Endodermal cell (in vitro differentiated cells): ENCODE measurements around the gene HOXA11. TPM values are rescaled to one million over a fixed set of nuclear protein-coding genes. Genes with fewer than 3 reads are reported as not detected.

Experiments
- DNase-seq: peaks from one replicate; pipeline ENCODE4 v3.0.0-alpha.2; 2017
- H3K27ac ChIP-seq: 2 replicates; pipeline ENCODE4 v1.5.1; 2013; ENCODE audit warnings: mild to moderate bottlenecking, low read depth, low read length, moderate library complexity
- H3K27me3 ChIP-seq: 2 replicates; pipeline ENCODE4 v1.6.1; 2013; ENCODE audit warnings: mild to moderate bottlenecking, low read length, moderate library complexity; ENCODE audit not compliant: insufficient read depth, control insufficient read depth, poor library complexity, severe bottlenecking
- H3K36me3 ChIP-seq: 2 replicates; pipeline ENCODE4 v1.7.0; 2013; ENCODE audit warnings: mild to moderate bottlenecking, low read length, moderate library complexity; ENCODE audit not compliant: control insufficient read depth, insufficient read depth
- H3K4me1 ChIP-seq: one replicate; pipeline ENCODE4 v1.7.0; 2013; ENCODE audit warnings: low read length; ENCODE audit not compliant: control insufficient read depth, insufficient read depth
- H3K4me3 ChIP-seq: 2 replicates; pipeline ENCODE4 v1.5.1; 2013; ENCODE audit warnings: mild to moderate bottlenecking, low read length, moderate library complexity
- H3K9ac ChIP-seq: 2 replicates; pipeline ENCODE4 v1.6.1; 2013; ENCODE audit warnings: mild to moderate bottlenecking, low read length, moderate library complexity; ENCODE audit not compliant: poor library complexity, severe bottlenecking; ENCODE audit errors: extremely low read depth
- H3K9me3 ChIP-seq: 2 replicates; pipeline ENCODE4 v1.6.1; 2013; ENCODE audit warnings: mild to moderate bottlenecking, low read length, moderate library complexity; ENCODE audit not compliant: control insufficient read depth
- H3K27ac Mint-ChIP-seq: 2 replicates; pipeline ENCODE4 v1.8.0; 2020; ENCODE audit warnings: mixed read lengths
- H3K27me3 Mint-ChIP-seq: 2 replicates; pipeline ENCODE4 v1.8.0; 2021; ENCODE audit warnings: mild to moderate bottlenecking, mixed read lengths; ENCODE audit not compliant: insufficient read depth
- H3K36me3 Mint-ChIP-seq: 2 replicates; pipeline ENCODE4 v1.8.0; 2020; ENCODE audit warnings: low read depth, mixed read lengths
- H3K4me1 Mint-ChIP-seq: 2 replicates; pipeline ENCODE4 v1.8.0; 2020; ENCODE audit warnings: mixed read lengths
- H3K4me3 Mint-ChIP-seq: 2 replicates; pipeline ENCODE4 v1.8.0; 2020; ENCODE audit warnings: mild to moderate bottlenecking, moderate library complexity, mixed read lengths
- H3K9me3 Mint-ChIP-seq: 2 replicates; pipeline ENCODE4 v1.8.0; 2020; ENCODE audit warnings: mild to moderate bottlenecking, mixed read lengths
- WGBS, 2 experiments: methylation state at CpG; one replicate each; pipeline versions ENCODE4 v1.1.5 to v1.1.7; 2013; ENCODE audit warnings: missing lambda C conversion rate in 2 of 2, mixed read lengths in 1 of 2; ENCODE audit not compliant: insufficient coverage in 1 of 2, insufficient read length in 1 of 2; 5-methylcytosine and 5-hydroxymethylcytosine counted together
- total RNA-seq, 2 donors: library from RNA; stranded (reverse); fragmentation: NEBNext Ultra II Directional in 1 of 2; extraction: Animal tissue kit (Norgen Biotek cat#: 25700) in 1 of 2; gene quantifications; 2 replicates in 1 of 2; 3 replicates in 1 of 2; pipeline ENCODE4 v1.2.1, GENCODE V29; 2021
- TF ChIP-seq, protein P1 (sequence below): fragments of 200-600 bp; sonication (generic); conservative IDR thresholded peaks from 2 replicates; pipeline ENCODE4 v1.5.0; 2021; ENCODE audit warnings: antibody characterized with exemption, mild to moderate bottlenecking

HOXA11 gene
- total RNA-seq, 2 donors from 2014 or later: not detected

DNA sequence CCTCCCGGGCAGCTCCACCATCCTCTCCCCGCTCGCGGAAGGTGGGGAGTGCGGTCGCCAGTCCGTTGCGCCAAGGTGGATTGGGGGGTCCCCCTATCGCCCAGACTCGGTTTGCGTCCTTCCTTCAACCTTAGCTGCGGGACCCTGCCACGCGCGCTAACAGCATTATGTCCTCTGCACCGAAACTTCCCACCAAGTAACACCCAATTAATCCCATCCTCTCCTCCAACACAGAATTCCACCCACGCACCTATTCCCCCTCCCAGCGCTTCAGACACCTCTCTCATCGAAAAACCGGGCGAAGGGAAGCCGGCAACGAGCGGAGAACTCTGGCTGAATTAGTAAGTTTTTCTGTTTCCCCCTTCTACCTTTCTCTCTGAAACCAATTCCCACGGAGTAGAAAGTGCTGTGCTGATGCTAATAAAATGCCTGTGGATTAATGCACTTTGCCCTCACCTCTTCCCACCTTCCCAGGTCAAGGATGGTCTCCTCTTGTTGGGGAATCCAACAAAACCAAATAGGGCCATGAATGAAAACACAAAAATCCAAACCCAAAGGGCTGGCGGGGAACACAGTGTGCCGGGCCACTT, 33.6 kb downstream of the HOXA11 start:
- Histone ChIP-seq H3K4me3 (peak overlapping the region; percentile 49), H3K27me3 (peaks cover 100% of the 10 kb centered on the region), H3K9me3 (peaks cover 29% of the 10 kb centered on the region), H3K27ac (no peak overlapping the region), H3K4me1 (no peaks in the 10 kb centered on the region), H3K9ac (no peak overlapping the region), H3K36me3 (no peaks in the 10 kb centered on the region)
- WGBS, 2 experiments: 2 to 9% methylated on average over 9 to 26 of the region's 27 CpGs
- TF ChIP-seq, protein P1, sequence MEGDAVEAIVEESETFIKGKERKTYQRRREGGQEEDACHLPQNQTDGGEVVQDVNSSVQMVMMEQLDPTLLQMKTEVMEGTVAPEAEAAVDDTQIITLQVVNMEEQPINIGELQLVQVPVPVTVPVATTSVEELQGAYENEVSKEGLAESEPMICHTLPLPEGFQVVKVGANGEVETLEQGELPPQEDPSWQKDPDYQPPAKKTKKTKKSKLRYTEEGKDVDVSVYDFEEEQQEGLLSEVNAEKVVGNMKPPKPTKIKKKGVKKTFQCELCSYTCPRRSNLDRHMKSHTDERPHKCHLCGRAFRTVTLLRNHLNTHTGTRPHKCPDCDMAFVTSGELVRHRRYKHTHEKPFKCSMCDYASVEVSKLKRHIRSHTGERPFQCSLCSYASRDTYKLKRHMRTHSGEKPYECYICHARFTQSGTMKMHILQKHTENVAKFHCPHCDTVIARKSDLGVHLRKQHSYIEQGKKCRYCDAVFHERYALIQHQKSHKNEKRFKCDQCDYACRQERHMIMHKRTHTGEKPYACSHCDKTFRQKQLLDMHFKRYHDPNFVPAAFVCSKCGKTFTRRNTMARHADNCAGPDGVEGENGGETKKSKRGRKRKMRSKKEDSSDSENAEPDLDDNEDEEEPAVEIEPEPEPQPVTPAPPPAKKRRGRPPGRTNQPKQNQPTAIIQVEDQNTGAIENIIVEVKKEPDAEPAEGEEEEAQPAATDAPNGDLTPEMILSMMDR: no peak
- Mint-ChIP-seq H3K4me3 (peak overlapping the region; percentile 16), H3K27me3 (peaks cover 100% of the 10 kb centered on the region), H3K27ac (no peak overlapping the region), H3K36me3 (no peaks in the 10 kb centered on the region), H3K4me1 (no peaks in the 10 kb centered on the region), H3K9me3 (peaks cover 29% of the 10 kb centered on the region)
- DNase-seq: no peak

DNA sequence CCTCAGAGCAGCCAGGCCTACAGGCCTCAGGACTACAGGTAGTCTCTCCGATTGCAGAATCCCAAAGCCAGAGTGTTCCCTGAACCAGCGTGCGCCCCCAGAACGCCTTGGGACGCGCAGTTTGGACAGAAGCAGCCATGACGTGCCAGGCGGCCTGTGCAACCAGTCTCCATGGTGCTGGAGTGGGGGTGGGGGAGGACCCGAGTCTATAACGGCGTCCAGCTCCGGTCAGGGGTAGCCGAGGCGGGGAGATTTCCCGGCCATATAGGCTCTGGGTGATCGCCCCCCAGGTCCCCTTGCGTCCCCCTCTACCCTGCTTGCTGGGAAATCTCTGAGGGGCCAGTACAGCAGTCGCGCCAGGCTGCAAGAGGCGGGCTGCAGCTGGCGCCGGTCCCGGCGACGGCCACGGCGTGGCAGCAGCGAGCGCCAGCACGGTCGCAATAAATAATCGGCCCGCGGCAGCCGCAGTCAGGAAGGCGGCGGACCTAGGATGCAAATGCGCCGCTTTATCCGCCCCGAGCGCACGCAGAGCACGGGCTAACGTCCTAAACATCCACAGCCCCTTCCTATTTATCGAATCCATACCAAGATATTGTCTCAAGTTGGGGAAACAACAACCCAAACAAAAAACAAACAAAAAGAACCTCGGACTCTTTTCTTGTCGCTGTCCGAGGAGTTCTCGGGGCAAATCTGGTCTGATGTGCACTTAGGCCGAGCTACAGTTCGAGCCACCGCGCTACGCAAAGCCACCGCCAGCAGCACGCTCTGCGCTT, 34.3 kb downstream of the HOXA11 start:
- H3K27me3 Mint-ChIP-seq: peaks cover 100% of the 10 kb centered on the region
- H3K4me3 ChIP-seq: peak overlapping the region; percentile 49
- peaks cover 28% of the 10 kb centered on the region for H3K9me3 ChIP-seq
- H3K27ac ChIP-seq: no peak overlapping the region
- WGBS, 2 experiments: 4 to 5% methylated on average over 34 to 58 of the region's 58 CpGs
- no peaks in the 10 kb centered on the region for H3K36me3 Mint-ChIP-seq
- no peaks in the 10 kb centered on the region for H3K4me1 ChIP-seq
- no peaks in the 10 kb centered on the region for H3K36me3 ChIP-seq
- no peaks in the 10 kb centered on the region for H3K4me1 Mint-ChIP-seq
- no peak overlapping the region for H3K27ac Mint-ChIP-seq
- H3K9ac ChIP-seq: no peak overlapping the region
- DNase-seq: peak; percentile 90
- H3K9me3 Mint-ChIP-seq: peaks cover 24% of the 10 kb centered on the region
- H3K27me3 ChIP-seq: peaks cover 100% of the 10 kb centered on the region
- TF ChIP-seq, protein P1: peak; percentile 86
- H3K4me3 Mint-ChIP-seq: peak overlapping the region; percentile 16

DNA sequence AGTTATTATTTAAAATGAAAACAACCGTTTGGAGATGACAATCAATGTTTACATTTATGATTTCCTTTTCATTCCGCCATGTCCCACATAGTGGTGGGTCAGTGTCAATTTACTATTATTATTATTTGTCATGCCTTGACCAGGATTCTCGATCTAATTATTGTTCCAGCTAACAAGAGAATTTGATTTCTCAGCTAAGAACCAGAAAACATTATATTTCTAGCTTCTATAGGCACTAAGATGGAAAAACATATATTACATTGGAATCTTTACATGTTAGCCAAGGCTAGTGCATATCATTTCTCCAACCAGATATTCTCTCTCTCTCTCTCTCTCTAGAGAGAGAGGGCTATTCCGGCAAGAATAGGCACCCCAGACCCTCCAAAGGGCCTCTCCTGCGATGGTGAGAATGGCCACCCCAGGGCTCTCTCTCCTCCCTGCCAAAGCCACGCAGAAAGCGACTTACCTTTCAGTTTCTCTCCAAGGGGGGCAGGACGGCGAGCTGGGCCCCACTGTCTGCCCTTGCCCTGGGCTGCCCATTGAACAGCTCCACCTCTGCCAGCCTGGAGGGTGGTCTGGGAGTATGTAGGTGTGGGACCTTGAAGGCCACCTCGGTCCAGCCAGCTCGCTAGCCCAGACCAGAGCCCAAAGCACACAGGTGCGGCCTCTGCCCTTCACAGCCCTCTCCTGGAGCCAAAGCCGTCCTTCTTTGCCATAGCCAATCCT, 35.0 kb downstream of the HOXA11 start:
- H3K9me3 ChIP-seq: peaks cover 21% of the 10 kb centered on the region

More for the DNA sequence above, 35.0 kb downstream of the HOXA11 start:
- no peak overlapping the region for H3K4me3 ChIP-seq
- Mint-ChIP-seq H3K27ac (no peak overlapping the region), H3K4me1 (no peaks in the 10 kb centered on the region), H3K36me3 (no peaks in the 10 kb centered on the region), H3K4me3 (no peak overlapping the region), H3K27me3 (peaks cover 100% of the 10 kb centered on the region), H3K9me3 (peaks cover 22% of the 10 kb centered on the region)
- TF ChIP-seq, protein P1: no peak
- H3K9ac ChIP-seq: no peak overlapping the region
- WGBS, 2 experiments: 44 to 65% methylated on average over 5 to 13 of the region's 13 CpGs
- no peaks in the 10 kb centered on the region for H3K36me3 ChIP-seq
- H3K4me1 ChIP-seq: no peaks in the 10 kb centered on the region
- peaks cover 100% of the 10 kb centered on the region for H3K27me3 ChIP-seq
- DNase-seq: no peak
- H3K27ac ChIP-seq: no peak overlapping the region
